Nephron progenitor cell (in vitro differentiated cells): ENCODE results near the gene MAP1LC3B2.
A peak's percentile ranks its signal among the peaks of the same experiment; 100 is the strongest.

Source experiments
- DNase-seq: peaks from one replicate; pipeline ENCODE4 v3.0.0; 2021
- H3K27ac Mint-ChIP-seq: 2 replicates; pipeline ENCODE4 v1.8.0; 2021; ENCODE audit warnings: mild to moderate bottlenecking, moderate library complexity, mixed read lengths
- H3K27me3 Mint-ChIP-seq: 2 replicates; pipeline ENCODE4 v1.8.0; 2021; ENCODE audit warnings: mild to moderate bottlenecking, low read depth, mixed read lengths; ENCODE audit not compliant: poor library complexity
- H3K36me3 Mint-ChIP-seq: 2 replicates; pipeline ENCODE4 v1.8.0; 2021; ENCODE audit warnings: low read depth, mixed read lengths
- H3K4me1 Mint-ChIP-seq: 2 replicates; pipeline ENCODE4 v1.8.0; 2021; ENCODE audit warnings: mixed read lengths
- H3K4me3 Mint-ChIP-seq: 2 replicates; pipeline ENCODE4 v1.8.0; 2021; ENCODE audit warnings: mild to moderate bottlenecking, moderate library complexity, mixed read lengths
- H3K9me3 Mint-ChIP-seq: 2 replicates; pipeline ENCODE4 v1.8.0; 2021; ENCODE audit warnings: mild to moderate bottlenecking, moderate library complexity, mixed read lengths
- CTCF ChIP-seq: fragments of 200-600 bp; sonication (generic); IDR thresholded peaks from 2 replicates; pipeline ENCODE4 v1.5.0; 2021; ENCODE audit warnings: antibody characterized with exemption

Gene MAP1LC3B2

GRCh38 chr12:116520225-116520760 lies 38.9 kb upstream of the MAP1LC3B2 start:
- no peak for TF ChIP-seq CTCF
- no peak for DNase-seq
- Mint-ChIP-seq H3K27ac (peak overlapping the region; percentile 1), H3K9me3 (no peaks in the 10 kb centered on the region), H3K36me3 (no peaks in the 10 kb centered on the region), H3K27me3 (peaks cover 8% of the 10 kb centered on the region), H3K4me3 (no peak overlapping the region), H3K4me1 (peaks cover 81% of the 10 kb centered on the region)

GRCh38 chr12:116520801-116521471 lies 38.2 kb upstream of the MAP1LC3B2 start:
- Mint-ChIP-seq H3K36me3 (no peaks in the 10 kb centered on the region), H3K4me1 (peaks cover 82% of the 10 kb centered on the region), H3K4me3 (peak overlapping the region; percentile 66), H3K27me3 (peaks cover 7% of the 10 kb centered on the region), H3K27ac (peak overlapping the region; percentile 1), H3K9me3 (no peaks in the 10 kb centered on the region)
- TF ChIP-seq CTCF, result no peak
- no peak for DNase-seq

- H3K36me3 Mint-ChIP-seq, result no peaks in the 10 kb centered on the region
- H3K27me3 Mint-ChIP-seq, result peaks cover 7% of the 10 kb centered on the region
- DNase-seq, result no peak
- peak overlapping the region; percentile 88 for H3K27ac Mint-ChIP-seq
- peaks cover 84% of the 10 kb centered on the region for H3K4me1 Mint-ChIP-seq
- no peak for TF ChIP-seq CTCF
- peak overlapping the region; percentile 76 for H3K4me3 Mint-ChIP-seq
- peaks cover 4% of the 10 kb centered on the region for H3K9me3 Mint-ChIP-seq
Measured at GRCh38 chr12:116524311-116524710, 34.9 kb upstream of the MAP1LC3B2 start.

GRCh38 chr12:116524964-116525379 lies 34.2 kb upstream of the MAP1LC3B2 start:
- H3K4me1 Mint-ChIP-seq, result peaks cover 86% of the 10 kb centered on the region
- peaks cover 7% of the 10 kb centered on the region for H3K27me3 Mint-ChIP-seq
- H3K36me3 Mint-ChIP-seq, result no peaks in the 10 kb centered on the region
- H3K9me3 Mint-ChIP-seq, result peaks cover 4% of the 10 kb centered on the region
- peak overlapping the region; percentile 94 for H3K27ac Mint-ChIP-seq
- peak overlapping the region; percentile 76 for H3K4me3 Mint-ChIP-seq
- DNase-seq, result no peak
- TF ChIP-seq CTCF, result no peak

- H3K27ac Mint-ChIP-seq, result peak overlapping the region; percentile 94
- H3K4me1 Mint-ChIP-seq, result peaks cover 87% of the 10 kb centered on the region
- no peaks in the 10 kb centered on the region for H3K36me3 Mint-ChIP-seq
- H3K4me3 Mint-ChIP-seq, result peak overlapping the region; percentile 76
- H3K27me3 Mint-ChIP-seq, result peaks cover 7% of the 10 kb centered on the region
- TF ChIP-seq CTCF, result no peak
- H3K9me3 Mint-ChIP-seq, result peaks cover 4% of the 10 kb centered on the region
- DNase-seq, result peak; percentile 39
Measured at GRCh38 chr12:116525418-116526001, 33.7 kb upstream of the MAP1LC3B2 start.
